Ishikawa (cell line): ENCODE results near the gene SRC.

Experiments
- CEBPB ChIP-seq: IDR thresholded peaks from 2 replicates; pipeline ENCODE4 v1.6.1; 2012
- EP300 ChIP-seq: IDR thresholded peaks from 2 replicates; pipeline ENCODE4 v1.6.1; 2012; ENCODE audit warnings: borderline replicate concordance
- FOXM1 ChIP-seq: IDR thresholded peaks from 2 replicates; pipeline ENCODE4 v1.6.1; 2012; ENCODE audit warnings: low read depth, borderline replicate concordance
- RAD21 ChIP-seq: IDR thresholded peaks from 2 replicates; pipeline ENCODE4 v1.6.1; 2012; ENCODE audit warnings: low read depth
- REST ChIP-seq: IDR thresholded peaks from 2 replicates; pipeline ENCODE4 v1.6.1; 2012; ENCODE audit warnings: low read depth, mild to moderate bottlenecking
- TAF1 ChIP-seq: IDR thresholded peaks from 2 replicates; pipeline ENCODE4 v1.6.1; 2012; ENCODE audit warnings: low read depth, mild to moderate bottlenecking
- TCF12 ChIP-seq: IDR thresholded peaks from 2 replicates; pipeline ENCODE4 v1.6.1; 2012; ENCODE audit warnings: low read depth
- YY1 ChIP-seq: IDR thresholded peaks from 2 replicates; pipeline ENCODE4 v1.6.1; 2012; ENCODE audit warnings: low read depth

- TF ChIP-seq CEBPB (no peak), EP300 (no peak), TCF12 (no peak), YY1 (no peak), REST (no peak), FOXM1 (no peak), TAF1 (no peak), RAD21 (no peak)
These were observed 34.1 kb upstream of the SRC start for GRCh38 chr20:37311710-37312355.
